Vagina (tissue), 2 donors: ENCODE data around the gene GPR32.

Experiments
- CTCF ChIP-seq, 3 experiments: fragments of 450-650 bp in 2 of 3; fragments of 200-600 bp in 1 of 3; sonication (generic) in 1 of 3; IDR thresholded peaks; one replicate each; pipeline ENCODE4 v1.5.1; 2017 to 2019; ENCODE audit warnings: antibody characterized with exemption in 3 of 3, mild to moderate bottlenecking in 2 of 3, moderate library complexity in 2 of 3
- POLR2A ChIP-seq, 2 donors: fragments of 450-650 bp; IDR thresholded peaks; one replicate each; pipeline ENCODE4 v1.6.1; 2017; ENCODE audit warnings: antibody characterized with exemption in 2 of 2, mild to moderate bottlenecking in 2 of 2, moderate library complexity in 2 of 2

GRCh38 chr19:50725911-50726230 lies 44.4 kb upstream of the GPR32 start:
- no peak for TF ChIP-seq CTCF (IDR thresholded peaks at IDR 0.05)
- TF ChIP-seq POLR2A (IDR thresholded peaks at IDR 0.05): no peak
